Choroid plexus epithelial cell (primary cell): ENCODE measurements around the gene HMG20A.

Experiments
- DNase-seq: peaks from one replicate; pipeline ENCODE4 v3.0.0-alpha.2; 2010; ENCODE audit warnings: low read depth
- H3K4me3 ChIP-seq: 2 replicates; pipeline ENCODE4 v1.5.1; 2011; ENCODE audit warnings: low read depth, mild to moderate bottlenecking, control low read depth, low read length, moderate library complexity
- TF ChIP-seq, protein P1 (sequence below): conservative IDR thresholded peaks from 2 replicates; pipeline ENCODE4 v1.5.1; 2011; ENCODE audit warnings: low read depth, mild to moderate bottlenecking, control low read depth, inconsistent platforms, low read length, moderate library complexity

The HMG20A gene

DNA sequence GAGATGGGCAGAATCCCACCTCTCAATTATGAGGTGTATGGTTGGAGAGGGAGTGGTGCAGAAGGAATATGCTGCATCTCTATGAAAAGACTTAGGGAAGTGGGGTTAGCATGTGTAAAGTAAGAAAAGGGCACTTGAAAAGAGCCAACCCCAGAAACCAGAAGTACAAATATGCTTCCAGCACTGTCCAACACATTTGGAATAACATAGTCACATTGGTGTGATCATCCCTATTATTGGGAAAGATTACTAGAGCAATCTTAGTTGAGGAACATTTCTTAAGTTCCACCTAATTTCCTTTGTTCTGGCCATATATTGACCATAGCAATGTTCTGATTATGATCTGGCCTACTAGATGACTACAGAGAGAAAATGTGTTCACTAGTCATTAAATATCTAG lies 34.3 kb downstream of the HMG20A start:
- DNase-seq = no peak
- TF ChIP-seq, protein P1, sequence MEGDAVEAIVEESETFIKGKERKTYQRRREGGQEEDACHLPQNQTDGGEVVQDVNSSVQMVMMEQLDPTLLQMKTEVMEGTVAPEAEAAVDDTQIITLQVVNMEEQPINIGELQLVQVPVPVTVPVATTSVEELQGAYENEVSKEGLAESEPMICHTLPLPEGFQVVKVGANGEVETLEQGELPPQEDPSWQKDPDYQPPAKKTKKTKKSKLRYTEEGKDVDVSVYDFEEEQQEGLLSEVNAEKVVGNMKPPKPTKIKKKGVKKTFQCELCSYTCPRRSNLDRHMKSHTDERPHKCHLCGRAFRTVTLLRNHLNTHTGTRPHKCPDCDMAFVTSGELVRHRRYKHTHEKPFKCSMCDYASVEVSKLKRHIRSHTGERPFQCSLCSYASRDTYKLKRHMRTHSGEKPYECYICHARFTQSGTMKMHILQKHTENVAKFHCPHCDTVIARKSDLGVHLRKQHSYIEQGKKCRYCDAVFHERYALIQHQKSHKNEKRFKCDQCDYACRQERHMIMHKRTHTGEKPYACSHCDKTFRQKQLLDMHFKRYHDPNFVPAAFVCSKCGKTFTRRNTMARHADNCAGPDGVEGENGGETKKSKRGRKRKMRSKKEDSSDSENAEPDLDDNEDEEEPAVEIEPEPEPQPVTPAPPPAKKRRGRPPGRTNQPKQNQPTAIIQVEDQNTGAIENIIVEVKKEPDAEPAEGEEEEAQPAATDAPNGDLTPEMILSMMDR = no peak
- H3K4me3 ChIP-seq = no peak overlapping the region

DNA sequence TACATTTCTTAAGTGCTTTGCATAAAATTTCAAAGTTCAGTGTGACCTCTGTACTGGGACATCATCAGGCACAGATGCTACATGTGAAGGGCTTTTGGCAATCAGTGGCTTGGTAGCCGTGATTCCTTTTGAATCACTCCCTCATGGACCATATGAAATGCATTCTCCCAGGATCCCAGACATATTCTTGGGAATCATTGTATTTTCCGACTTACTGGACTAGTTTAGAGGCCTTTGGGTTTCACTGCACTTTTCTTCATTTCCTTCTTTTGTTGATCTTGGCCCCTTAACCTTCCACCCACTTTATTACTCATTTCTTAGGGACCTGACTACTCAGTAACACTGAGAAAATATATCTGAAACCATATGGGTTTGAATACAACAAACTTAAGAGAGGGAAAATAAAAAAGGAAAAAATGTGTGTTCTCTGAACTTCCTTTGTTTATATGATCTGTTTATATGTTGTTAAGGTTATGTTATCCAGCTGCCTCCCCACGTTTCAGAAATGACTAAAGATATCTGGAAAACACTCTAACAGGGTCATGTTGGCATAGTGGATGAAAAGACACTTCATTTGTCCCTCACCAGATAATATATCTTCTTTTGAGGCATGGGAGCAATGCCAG lies 35.1 kb downstream of the HMG20A start:
- TF ChIP-seq, protein P1 = no peak
- H3K4me3 ChIP-seq = no peak overlapping the region
- DNase-seq = peak; percentile 69

DNA sequence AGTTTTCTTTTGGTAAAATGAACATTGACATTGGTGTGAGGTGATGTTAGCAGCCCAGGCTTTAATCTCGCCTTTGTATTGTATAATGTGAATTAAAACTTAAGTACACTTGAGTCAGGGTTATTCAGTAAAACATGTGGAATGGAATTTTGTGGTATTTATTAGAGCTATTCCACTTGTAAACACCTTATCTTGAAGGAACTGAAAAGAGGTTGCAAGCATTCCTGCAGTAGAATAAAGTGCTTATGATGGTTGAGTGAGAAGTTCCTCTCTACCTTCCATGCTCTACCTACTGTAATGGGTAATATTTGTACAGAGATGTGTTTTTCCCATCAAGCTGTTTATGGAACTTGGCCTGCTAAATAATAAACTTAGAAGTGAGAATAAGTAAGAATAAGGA lies 36.1 kb downstream of the HMG20A start:
- TF ChIP-seq, protein P1 = no peak
- no peak overlapping the region for H3K4me3 ChIP-seq
- DNase-seq = peak; percentile 25

DNA sequence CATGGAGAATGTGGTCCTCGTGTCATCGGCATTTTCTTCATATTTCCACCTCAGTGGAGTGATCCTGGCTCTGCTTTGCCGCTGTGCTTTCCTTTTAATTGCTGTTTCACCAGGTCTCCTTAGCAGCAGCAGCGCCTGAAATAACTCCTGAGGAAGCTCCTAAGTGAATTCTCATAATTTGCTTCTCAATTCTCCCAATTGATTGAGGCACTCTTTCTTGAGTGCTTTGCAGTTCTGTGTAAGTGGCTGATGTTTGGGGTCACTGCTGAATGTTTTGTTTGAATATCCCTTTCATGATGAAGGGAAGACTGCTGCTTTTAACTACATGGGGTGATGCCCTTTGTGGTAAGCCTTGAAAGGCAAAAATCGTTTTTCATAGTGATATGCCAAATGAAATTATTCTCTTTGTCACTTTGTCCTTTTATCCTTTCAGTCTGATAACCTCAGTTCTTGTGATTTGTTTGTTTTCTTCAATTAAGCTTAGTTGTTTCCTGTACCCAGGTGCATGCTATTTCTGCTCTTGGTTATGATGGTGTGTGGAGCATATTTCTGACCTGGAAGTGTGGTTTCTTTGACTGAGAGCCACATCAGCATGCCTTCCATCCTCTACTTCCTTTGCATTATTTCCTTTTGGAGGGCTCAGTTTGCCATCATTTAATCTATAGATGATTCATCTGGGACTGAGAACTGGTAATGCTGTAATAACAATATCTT lies 36.7 kb downstream of the HMG20A start:
- no peak overlapping the region for H3K4me3 ChIP-seq
- TF ChIP-seq, protein P1 = no peak
- DNase-seq = no peak

DNA sequence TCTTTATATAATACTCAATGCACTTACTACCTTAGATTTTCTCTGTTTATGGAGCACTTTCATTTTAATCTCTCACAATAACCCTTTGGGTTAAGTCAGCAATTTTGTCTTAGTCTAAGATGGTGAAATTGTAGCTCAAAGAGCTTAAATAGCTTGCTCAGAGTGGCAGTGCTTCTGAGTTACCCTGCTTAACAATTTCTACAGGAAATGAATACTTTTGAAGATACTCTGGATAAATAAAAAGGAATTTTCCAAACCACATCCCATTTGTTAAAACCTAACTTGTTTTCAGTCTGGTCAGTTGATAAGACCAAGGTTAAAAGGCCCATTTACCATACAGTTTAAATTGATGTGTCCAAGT lies 37.2 kb downstream of the HMG20A start:
- H3K4me3 ChIP-seq = no peak overlapping the region
- TF ChIP-seq, protein P1 = no peak
- DNase-seq = peak; percentile 60

DNA sequence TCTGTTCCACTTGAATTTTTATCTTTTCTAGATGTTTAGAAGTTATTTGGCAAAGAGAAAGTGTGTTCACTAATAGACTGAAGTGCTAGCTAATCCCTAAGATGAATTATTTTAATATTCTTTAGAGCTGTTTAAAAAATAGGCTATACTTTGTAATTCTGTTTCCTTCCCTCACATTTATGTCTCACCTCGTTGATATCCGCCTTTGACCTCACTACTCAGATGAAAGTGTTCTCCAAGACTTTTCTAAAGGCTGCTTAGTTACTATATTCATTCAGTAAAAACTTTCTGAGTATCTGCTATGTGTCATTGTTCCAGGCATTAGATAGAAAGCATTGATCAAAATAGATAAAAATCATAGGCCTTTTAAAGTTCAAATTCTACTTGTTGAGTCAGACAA lies 38.3 kb downstream of the HMG20A start:
- no peak overlapping the region for H3K4me3 ChIP-seq
- TF ChIP-seq, protein P1 = no peak
- DNase-seq = no peak

DNA sequence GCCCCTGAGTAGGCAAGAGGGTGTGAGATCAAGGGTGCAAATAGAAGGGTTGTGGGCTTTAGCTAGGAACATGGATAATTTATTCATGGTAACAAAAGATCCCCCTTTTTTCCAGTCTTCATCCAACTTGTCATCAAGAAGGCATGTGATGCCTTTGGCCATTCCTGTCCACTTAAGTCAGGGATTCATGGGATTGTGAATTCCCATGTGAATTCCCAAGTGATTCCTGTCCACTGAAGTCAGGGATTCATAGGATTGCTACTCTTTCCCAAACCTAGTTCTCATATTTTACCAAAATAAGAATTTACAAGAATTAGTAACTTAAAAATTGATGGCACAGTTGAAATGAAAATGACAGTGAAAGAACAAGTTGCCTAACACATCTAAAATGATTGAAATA lies 40.8 kb downstream of the HMG20A start:
- DNase-seq = no peak
- H3K4me3 ChIP-seq = no peak overlapping the region
- TF ChIP-seq, protein P1 = no peak
